GM06990 (cell line): Measurements from ENCODE around the gene PCLAF.
"Not testable (repeated sequence)": the region's sequence is repeated elsewhere in the genome, so short reads cannot be mapped to it uniquely, and the experiment has no call there.

Experiments used
- DNase-seq: peaks from one replicate; pipeline ENCODE4 v3.0.0-alpha.2; 2011; ENCODE audit not compliant: insufficient read length; ENCODE audit errors: extremely low read depth
- H3K27me3 ChIP-seq: replicated peaks from 2 replicates; pipeline ENCODE4 v1.6.0; 2011; ENCODE audit warnings: low read length; ENCODE audit not compliant: control insufficient read depth, insufficient read depth
- H3K36me3 ChIP-seq: 2 replicates; pipeline ENCODE4 v1.5.1; 2011; ENCODE audit warnings: low read length; ENCODE audit not compliant: control insufficient read depth, insufficient read depth
- H3K4me3 ChIP-seq: replicated peaks from 2 replicates; pipeline ENCODE4 v1.5.1; 2011; ENCODE audit warnings: low read depth, mild to moderate bottlenecking, control low read depth, low read length
- TF ChIP-seq, protein P1 (sequence below): IDR thresholded peaks from 2 replicates; pipeline ENCODE4 v1.5.1; 2011; ENCODE audit warnings: low read length, control low read depth, mild to moderate bottlenecking, inconsistent platforms; ENCODE audit not compliant: insufficient read depth, poor library complexity, severe bottlenecking

Gene PCLAF

GRCh38 chr15:64333986-64334929 is 47.0 kb downstream of the PCLAF start:
- Histone ChIP-seq H3K36me3 (no peaks in the 10 kb centered on the region; the same call in 1 of the 2 replicates), H3K27me3 (no peaks in the 10 kb centered on the region), H3K4me3 (no peak overlapping the region)
- TF ChIP-seq, protein P1, sequence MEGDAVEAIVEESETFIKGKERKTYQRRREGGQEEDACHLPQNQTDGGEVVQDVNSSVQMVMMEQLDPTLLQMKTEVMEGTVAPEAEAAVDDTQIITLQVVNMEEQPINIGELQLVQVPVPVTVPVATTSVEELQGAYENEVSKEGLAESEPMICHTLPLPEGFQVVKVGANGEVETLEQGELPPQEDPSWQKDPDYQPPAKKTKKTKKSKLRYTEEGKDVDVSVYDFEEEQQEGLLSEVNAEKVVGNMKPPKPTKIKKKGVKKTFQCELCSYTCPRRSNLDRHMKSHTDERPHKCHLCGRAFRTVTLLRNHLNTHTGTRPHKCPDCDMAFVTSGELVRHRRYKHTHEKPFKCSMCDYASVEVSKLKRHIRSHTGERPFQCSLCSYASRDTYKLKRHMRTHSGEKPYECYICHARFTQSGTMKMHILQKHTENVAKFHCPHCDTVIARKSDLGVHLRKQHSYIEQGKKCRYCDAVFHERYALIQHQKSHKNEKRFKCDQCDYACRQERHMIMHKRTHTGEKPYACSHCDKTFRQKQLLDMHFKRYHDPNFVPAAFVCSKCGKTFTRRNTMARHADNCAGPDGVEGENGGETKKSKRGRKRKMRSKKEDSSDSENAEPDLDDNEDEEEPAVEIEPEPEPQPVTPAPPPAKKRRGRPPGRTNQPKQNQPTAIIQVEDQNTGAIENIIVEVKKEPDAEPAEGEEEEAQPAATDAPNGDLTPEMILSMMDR = no peak
- DNase-seq = no peak

DNA sequence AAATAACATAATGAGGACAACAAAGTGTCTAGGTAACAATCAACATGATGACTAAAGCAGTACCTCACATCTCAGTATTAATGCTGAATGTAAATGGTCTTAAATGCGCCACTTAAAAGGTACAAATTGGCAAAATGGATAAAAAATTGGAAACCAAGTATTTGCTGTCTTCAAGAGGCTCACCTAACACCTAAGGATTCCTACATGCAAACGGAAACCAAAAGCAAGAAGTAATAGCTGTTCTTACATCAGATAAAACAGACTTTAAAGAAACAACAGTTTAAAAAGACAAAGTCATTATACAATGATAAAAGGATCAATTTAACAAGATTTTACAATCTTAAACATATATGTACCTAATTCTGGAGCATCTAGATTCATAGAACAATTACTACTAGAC is 47.7 kb downstream of the PCLAF start:
- TF ChIP-seq, protein P1 = no peak
- no peak for DNase-seq
- no peaks in the 10 kb centered on the region; the same call in 1 of the 2 replicates for H3K36me3 ChIP-seq
- no peaks in the 10 kb centered on the region for H3K27me3 ChIP-seq
- H3K4me3 ChIP-seq = no peak overlapping the region

DNA sequence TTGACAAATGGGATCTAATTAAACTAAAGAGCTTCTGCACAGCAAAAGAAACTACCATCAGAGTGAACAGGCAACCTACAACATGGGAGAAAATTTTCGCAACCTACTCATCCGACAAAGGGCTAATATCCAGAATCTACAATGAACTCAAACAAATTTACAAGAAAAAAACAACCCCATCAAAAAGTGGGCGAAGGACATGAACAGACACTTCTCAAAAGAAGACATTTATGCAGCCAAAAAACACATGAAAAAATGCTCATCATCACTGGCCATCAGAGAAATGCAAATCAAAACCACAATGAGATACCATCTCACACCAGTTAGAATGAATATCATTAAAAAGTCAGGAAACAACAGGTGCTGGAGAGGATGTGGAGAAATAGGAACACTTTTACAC is 49.6 kb downstream of the PCLAF start:
- not testable (repeated sequence) for H3K27me3 ChIP-seq, DNase-seq, H3K36me3 ChIP-seq, H3K4me3 ChIP-seq

- not testable (repeated sequence) for H3K36me3 ChIP-seq, H3K27me3 ChIP-seq, DNase-seq, H3K4me3 ChIP-seq
Measured at GRCh38 chr15:64326975-64327374, 54.3 kb downstream of the PCLAF start.

DNA sequence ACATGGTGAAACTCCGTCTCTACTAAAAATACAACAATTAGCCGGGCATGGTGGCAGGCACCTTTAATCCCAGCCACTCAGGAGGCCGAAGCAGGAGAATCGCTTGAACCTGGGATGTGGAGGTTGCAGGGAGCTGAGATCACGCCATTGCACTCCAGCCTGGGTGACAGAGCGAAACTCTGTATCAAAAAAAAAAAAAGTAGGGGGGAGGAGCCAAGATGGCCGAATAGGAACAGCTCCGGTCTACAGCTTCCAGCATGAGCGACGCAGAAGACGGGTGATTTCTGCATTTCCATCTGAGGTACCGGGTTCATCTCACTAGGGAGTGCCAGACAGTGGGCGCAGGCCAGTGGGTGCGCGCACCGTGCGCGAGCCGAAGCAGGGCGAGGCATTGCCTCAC is 54.8 kb downstream of the PCLAF start:
- not testable (repeated sequence) for DNase-seq, H3K36me3 ChIP-seq, H3K4me3 ChIP-seq, H3K27me3 ChIP-seq

- DNase-seq = no peak
- Histone ChIP-seq H3K36me3 (no peaks in the 10 kb centered on the region; the same call in 1 of the 2 replicates), H3K4me3 (no peak overlapping the region), H3K27me3 (no peaks in the 10 kb centered on the region)
- TF ChIP-seq, protein P1 = no peak
Measured at GRCh38 chr15:64324165-64324877, 56.9 kb downstream of the PCLAF start.

- no peak for DNase-seq
- no peaks in the 10 kb centered on the region for H3K27me3 ChIP-seq
Measured at GRCh38 chr15:64315216-64315615, 66.0 kb downstream of the PCLAF start.

More at GRCh38 chr15:64315216-64315615, 66.0 kb downstream of the PCLAF start:
- TF ChIP-seq, protein P1 = no peak
- Histone ChIP-seq H3K4me3 (no peak overlapping the region), H3K36me3 (no peaks in the 10 kb centered on the region)
